GM12878 (cell line): ENCODE results near the gene EIF1. TPM values are rescaled to one million over a fixed set of nuclear protein-coding genes. Genes with fewer than 3 reads are reported as not detected.

Experiments
- ATAC-seq: fragments of 200-7000 bp; cut with Tn5 transposase; 3 replicates; pipeline ENCODE4 v1.9.1; 2020; ENCODE audit warnings: mild to moderate bottlenecking, moderate library complexity
- BruUV-seq: library from RNA; stranded (reverse); fragments of 400-500 nt; replicated peaks from 2 replicates; lab custom pipeline; 2021; lab: Mats Ljungman, UMichigan
- CTCF ChIA-PET: fragments of 300-600 bp; sonication (Branson Sonifier 250); formaldehyde crosslinking; extraction: SDS; loops from one replicate; lab custom pipeline; 2021; ENCODE audit warnings: inconsistent platforms; lab: Yijun Ruan, JAX
- POLR2A ChIA-PET: fragments of 350-600 bp; formaldehyde crosslinking; extraction: SDS; loops from one replicate; lab custom pipeline; 2021; ENCODE audit warnings: inconsistent platforms; lab: Charles Lee
- RAD21 ChIA-PET: fragments of 300-600 bp; sonication (Branson Sonifier 250); formaldehyde crosslinking; loops from one replicate; lab custom pipeline; 2023; ENCODE audit warnings: antibody characterized with exemption; ENCODE audit not compliant: unreplicated experiment; lab: Charles Lee
- SMC1A ChIA-PET: fragments of 300-600 bp; sonication (Branson Sonifier 250); formaldehyde crosslinking; loops from one replicate; lab custom pipeline; 2023; ENCODE audit not compliant: unreplicated experiment, uncharacterized antibody; lab: Charles Lee
- DNase-seq: peaks from one replicate; pipeline ENCODE4 v3.0.0-alpha.2; 2011; ENCODE audit warnings: low read depth, low spot score
- FAIRE-seq: peaks from 3 replicates; lab custom pipeline; 2011; peaks lifted over from hg19 to GRCh38; lab: Jason Lieb, UNC
- H2AFZ ChIP-seq: 2 replicates; pipeline ENCODE4 v1.6.0; 2011; ENCODE audit warnings: low read depth, low read length, control low read depth; ENCODE audit not compliant: control insufficient read depth
- H3K27ac ChIP-seq: 2 replicates; pipeline ENCODE4 v1.5.1; 2011; ENCODE audit warnings: control low read depth; ENCODE audit not compliant: control insufficient read depth, insufficient read depth
- H3K27me3 ChIP-seq, 2 experiments: replicated peaks in 1 of 2; 2 replicates each; pipeline versions ENCODE4 v1.6.0 to v1.6.1; 2011; ENCODE audit warnings: low read length in 1 of 2; ENCODE audit not compliant: control insufficient read depth in 2 of 2, insufficient read depth in 2 of 2
- H3K36me3 ChIP-seq, 2 experiments: 2 replicates each; pipeline ENCODE4 v1.5.1; 2011; ENCODE audit warnings: low read length in 1 of 2; ENCODE audit not compliant: control insufficient read depth in 2 of 2, insufficient read depth in 2 of 2
- H3K4me1 ChIP-seq: 2 replicates; pipeline ENCODE4 v1.6.1; 2011; ENCODE audit warnings: mild to moderate bottlenecking, low read length, moderate library complexity, mixed read lengths; ENCODE audit not compliant: control insufficient read depth, insufficient read depth
- H3K4me2 ChIP-seq: 2 replicates; pipeline ENCODE4 v1.6.0; 2011; ENCODE audit warnings: control low read depth; ENCODE audit not compliant: control insufficient read depth, insufficient read depth
- H3K4me3 ChIP-seq: fragments of 200-600 bp; sonication (generic); 2 replicates; pipeline ENCODE4 v1.5.1; 2016
- H3K79me2 ChIP-seq: 2 replicates; pipeline ENCODE4 v1.6.0; 2011; ENCODE audit warnings: low read length; ENCODE audit not compliant: control insufficient read depth, insufficient read depth
- H3K9ac ChIP-seq: 2 replicates; pipeline ENCODE4 v1.8.0; 2011; ENCODE audit warnings: low read length, control low read depth, mixed read lengths; ENCODE audit not compliant: control insufficient read depth, insufficient read depth
- H3K9me3 ChIP-seq: replicated peaks from 3 replicates; pipeline ENCODE4 v1.5.1; 2011; ENCODE audit warnings: mild to moderate bottlenecking, low read length; ENCODE audit not compliant: control insufficient read depth, insufficient read depth
- H4K20me1 ChIP-seq: 2 replicates; pipeline ENCODE4 v1.6.0; 2011; ENCODE audit not compliant: control insufficient read depth, insufficient read depth
- ZNF24 ChIP-seq: fragments of 450-650 bp; IDR thresholded peaks from 2 replicates; pipeline ENCODE4 v1.6.1; 2017; ENCODE audit warnings: antibody characterized with exemption, mild to moderate bottlenecking
- WGBS: methylation state at CpG from one replicate; pipeline ENCODE4 v1.1.6; 2016; ENCODE audit warnings: low lambda C conversion rate; ENCODE audit not compliant: insufficient replicate concordance, insufficient coverage; ENCODE audit errors: missing lambda C conversion rate; 5-methylcytosine and 5-hydroxymethylcytosine counted together
- in situ Hi-C: fragments of 300-500 bp; cut with MboI; formaldehyde crosslinking; loops from 9 replicates; pipeline ENCODE4 v1.14.3; 2018; ENCODE audit warnings: mixed read lengths
- intact Hi-C: fragments of 100-400 bp; cut with micrococcal nuclease; formaldehyde crosslinking; loops from one replicate; pipeline ENCODE4 v1.14.2; 2022; ENCODE audit not compliant: unreplicated experiment
- polyA plus RNA-seq, 11 experiments: library from polyadenylated mRNA; depleted of rRNA in 4 of 11; unstranded in 6 of 11; stranded (reverse) in 5 of 11; fragments of >200 nt; fragmentation: Nextera tagmentation in 4 of 11; fragmentation: Illumina TruSeq in 1 of 11; extraction: Ambion mirVana in 4 of 11; extraction: Trizol in 1 of 11; gene quantifications; 1 replicate in 1 of 11; 2 replicates in 10 of 11; pipeline versions ENCODE4 v1.2.1 to v1.2.3, GENCODE V29; 2011 to 2016; ENCODE audit warnings: inconsistent platforms in 2 of 11, missing spikeins in 2 of 11, low read depth in 1 of 11
- total RNA-seq, 4 experiments: library from RNA; depleted of rRNA in 3 of 4; stranded (reverse); fragments of >200 nt in 3 of 4; fragmentation: Illumina TruSeq in 1 of 4; extraction: Trizol in 1 of 4; gene quantifications; 2 replicates each; pipeline versions ENCODE4 v1.2.1 to v1.2.3, GENCODE V29; 2013 to 2021

EIF1 gene
- total and polyA plus RNA-seq, 10 of the 15 experiments (the other 5 are each of a cell fraction or from before 2014, with no cell fraction given), result 39.4 to 815 (median 480) TPM

GRCh38 chr17:41664587-41665565 is 23.8 kb upstream of the EIF1 start:
- H3K27ac ChIP-seq, result no peak overlapping the region
- in situ Hi-C loops, result loop anchor here (5.0 to 10.0 kb wide), 4 partner anchors 118 to 1050 kb away; no protein-coding TSS in a partner anchor
- H3K4me2 ChIP-seq, result peak overlapping the region; percentile 99
- no peaks in the 10 kb centered on the region for H4K20me1 ChIP-seq
- RAD21 ChIA-PET, result interaction anchor here (1.0 to 9.6 kb wide), 14 partner anchors 11 to 1129 kb away, joined by 3 to 193 read pairs (median 4); partner anchors contain the start of gene EIF1
- POLR2A ChIA-PET, result interaction anchor here (0.6 to 8.3 kb wide), 4 partner anchors 13 to 35 kb away, joined by 3 to 103 read pairs (median 52); partner anchors contain the start of gene EIF1
- intact Hi-C loops, result loop anchor here (5.0 kb wide), 5 partner anchors 73 to 1048 kb away; no protein-coding TSS in a partner anchor
- DNase-seq, result no peak
- H3K79me2 ChIP-seq, result no peaks in the 10 kb centered on the region
- no peaks in the 10 kb centered on the region for H3K9me3 ChIP-seq
- peaks cover 31% of the 10 kb centered on the region for H3K4me1 ChIP-seq
- SMC1A ChIA-PET, result interaction anchor here (0.7 to 6.9 kb wide), 11 partner anchors 14 to 1049 kb away, joined by 3 to 92 read pairs (median 7); partner anchors contain the start of gene EIF1
- CTCF ChIA-PET, result interaction anchor here (0.6 to 12.0 kb wide), 26 partner anchors 7 to 1225 kb away, joined by 3 to 420 read pairs (median 4); partner anchors contain the start of gene EIF1
- H2AFZ ChIP-seq, result peak overlapping the region; percentile 82
- no peak for TF ChIP-seq ZNF24
- no peak for ATAC-seq
- no peaks in the 10 kb centered on the region for H3K36me3 ChIP-seq
- no TSS peak for BruUV-seq
- H3K4me3 ChIP-seq, result 0 out of 2 replicates have a peak overlapping the region, but pooled peaks have one; percentile 73
- H3K9ac ChIP-seq, result no peak overlapping the region
- FAIRE-seq, result no peak
- no peaks in the 10 kb centered on the region for H3K27me3 ChIP-seq
- WGBS, result 22% methylated on average over 11 of the region's 15 CpGs
